ENCODE data around the gene SPINK4.

Gene SPINK4

GRCh38 chr9:33229359-33230114 is 10.4 kb upstream of the SPINK4 start:
- DNase-seq = no peak

GRCh38 chr9:33230756-33231622 is 9.0 kb upstream of the SPINK4 start:
- no peak for DNase-seq

- DNase-seq = no peak
These were observed 8.4 kb upstream of the SPINK4 start for GRCh38 chr9:33231623-33231942.

GRCh38 chr9:33232815-33233214 is 7.2 kb upstream of the SPINK4 start:
- no peak for DNase-seq

- no peak for DNase-seq
These were observed 6.2 kb upstream of the SPINK4 start for GRCh38 chr9:33233626-33234342.

GRCh38 chr9:33234511-33235467 is 5.2 kb upstream of the SPINK4 start:
- no peak for DNase-seq

GRCh38 chr9:33236571-33236970 is 3.4 kb upstream of the SPINK4 start:
- DNase-seq = no peak

- DNase-seq = no peak
These were observed 1.3 kb downstream of the SPINK4 start for GRCh38 chr9:33241298-33241697.

GRCh38 chr9:33242609-33243134 is 2.7 kb downstream of the SPINK4 start:
- no peak for DNase-seq

- no peak for DNase-seq
These were observed 4.3 kb downstream of the SPINK4 start for GRCh38 chr9:33244137-33244784.

GRCh38 chr9:33245341-33245740 is 5.4 kb downstream of the SPINK4 start:
- no peak for DNase-seq

GRCh38 chr9:33246269-33246860 is 6.4 kb downstream of the SPINK4 start:
- DNase-seq = no peak

GRCh38 chr9:33248606-33249005 is 8.6 kb downstream of the SPINK4 start:
- no peak for DNase-seq

GRCh38 chr9:33249087-33249658 is 9.2 kb downstream of the SPINK4 start:
- no peak for DNase-seq

- DNase-seq = no peak
These were observed 10.0 kb downstream of the SPINK4 start for GRCh38 chr9:33249983-33250382.

- DNase-seq = no peak
These were observed 10.6 kb downstream of the SPINK4 start for GRCh38 chr9:33250458-33250995.

- DNase-seq = no peak
These were observed 14.2 kb downstream of the SPINK4 start for GRCh38 chr9:33254211-33254610.

- DNase-seq = no peak
These were observed 15.0 kb downstream of the SPINK4 start for GRCh38 chr9:33255014-33255413.

- DNase-seq = no peak
These were observed 15.5 kb downstream of the SPINK4 start for GRCh38 chr9:33255471-33255870.

GRCh38 chr9:33256236-33256635 is 16.3 kb downstream of the SPINK4 start:
- no peak for DNase-seq

- no peak for DNase-seq
These were observed 17.3 kb downstream of the SPINK4 start for GRCh38 chr9:33257276-33257675.
